ENCODE results near the gene RAP1GAP.

- no peak for TF ChIP-seq REST (IDR thresholded peaks at IDR 0.05)
- no peak for TF ChIP-seq CTCF (IDR thresholded peaks at IDR 0.05; ENCODE audit: low read depth, low read length, missing input control)
- no peak for TF ChIP-seq YY1 (IDR thresholded peaks at IDR 0.05)
- TF ChIP-seq EGR1 (IDR thresholded peaks at IDR 0.05; ENCODE audit: low read depth in 2 of 2), result no peak
- TF ChIP-seq MAX (IDR thresholded peaks at IDR 0.05), result no peak
- no peak for TF ChIP-seq JUND (IDR thresholded peaks at IDR 0.05)
- no peak for TF ChIP-seq GABPA (IDR thresholded peaks at IDR 0.05 in 1 of 2, conservative IDR thresholded peaks at IDR 0.05 in 1 of 2)
- TF ChIP-seq FOXA1 (IDR thresholded peaks at IDR 0.05), result no peak
- no peak for TF ChIP-seq TAF1 (conservative IDR thresholded peaks at IDR 0.05)
Measured at GRCh38 chr1:21617126-21617738, 51.9 kb downstream of the RAP1GAP start.

All from liver (tissue), 3 donors.